Naive thymus-derived CD4-positive, alpha-beta T cell (primary cell): Measurements from ENCODE around the gene EXOSC2. TPM values are rescaled to one million over a fixed set of nuclear protein-coding genes. Genes with fewer than 3 reads are reported as not detected.
A peak's percentile ranks its signal among the peaks of the same experiment; 100 is the strongest.

Source experiments
- ATAC-seq: fragments of 150-1000 bp; cut with Tn5 transposase; 2 replicates; pipeline ENCODE4 v1.10.0; 2021; ENCODE audit warnings: mild to moderate bottlenecking, moderate library complexity
- CTCF ChIA-PET: fragments of 350-600 bp; sonication (Branson Sonifier 250); formaldehyde crosslinking; loops from one replicate; lab custom pipeline; 2021; ENCODE audit warnings: antibody characterized with exemption; lab: Charles Lee
- POLR2A ChIA-PET: fragments of 350-600 bp; sonication (Branson Sonifier 250); formaldehyde crosslinking; loops from one replicate; lab custom pipeline; 2021; ENCODE audit warnings: antibody characterized with exemption, inconsistent platforms; lab: Charles Lee
- DNase-seq, 9 donors: peaks; one replicate each; pipeline versions ENCODE4 v3.0.0 to v3.0.0-alpha.2; 2020 to 2022; ENCODE audit warnings: mixed read lengths in 1 of 9
- H3K27ac ChIP-seq: one replicate; pipeline ENCODE4 v1.7.0; 2013; ENCODE audit warnings: mild to moderate bottlenecking, low read depth, low read length, moderate library complexity
- H3K27me3 ChIP-seq, 2 donors: one replicate each; pipeline ENCODE4 v1.7.0; 2013; ENCODE audit warnings: low read length in 2 of 2, mild to moderate bottlenecking in 2 of 2, moderate library complexity in 2 of 2; ENCODE audit not compliant: control insufficient read depth in 2 of 2, insufficient read depth in 2 of 2
- H3K36me3 ChIP-seq, 3 experiments: 1 replicate in 2 of 3; 2 replicates in 1 of 3; pipeline ENCODE4 v1.7.0; 2013; ENCODE audit warnings: low read length in 3 of 3, mild to moderate bottlenecking in 3 of 3, moderate library complexity in 1 of 3; ENCODE audit not compliant: insufficient read depth in 3 of 3, control insufficient read depth in 2 of 3
- H3K4me1 ChIP-seq, 2 donors: one replicate each; pipeline ENCODE4 v1.7.0; 2013; ENCODE audit warnings: low read length in 2 of 2, mild to moderate bottlenecking in 2 of 2, moderate library complexity in 1 of 2; ENCODE audit not compliant: control insufficient read depth in 2 of 2, insufficient read depth in 2 of 2
- H3K4me3 ChIP-seq: 2 replicates; pipeline ENCODE4 v1.7.0; 2013; ENCODE audit warnings: mild to moderate bottlenecking, low read length
- H3K9me3 ChIP-seq, 3 experiments: 1 replicate in 2 of 3; 2 replicates in 1 of 3; pipeline ENCODE4 v1.7.0; 2013; ENCODE audit warnings: low read length in 3 of 3; ENCODE audit not compliant: control insufficient read depth in 2 of 3
- H3K27ac Mint-ChIP-seq, 9 donors: one replicate each; pipeline ENCODE4 v1.8.0; 2020 to 2022; ENCODE audit warnings: mixed read lengths in 9 of 9, mild to moderate bottlenecking in 8 of 9, moderate library complexity in 5 of 9, inconsistent platforms in 2 of 9
- H3K27me3 Mint-ChIP-seq, 5 donors: one replicate each; pipeline ENCODE4 v1.8.0; 2021 to 2022; ENCODE audit warnings: mixed read lengths in 5 of 5, mild to moderate bottlenecking in 1 of 5
- H3K36me3 Mint-ChIP-seq, 5 donors: one replicate each; pipeline ENCODE4 v1.8.0; 2020 to 2022; ENCODE audit warnings: mixed read lengths in 5 of 5, mild to moderate bottlenecking in 3 of 5, inconsistent platforms in 1 of 5
- H3K4me1 Mint-ChIP-seq, 7 donors: one replicate each; pipeline ENCODE4 v1.8.0; 2020 to 2022; ENCODE audit warnings: mixed read lengths in 7 of 7, mild to moderate bottlenecking in 3 of 7, inconsistent platforms in 1 of 7
- H3K4me3 Mint-ChIP-seq, 10 donors: one replicate each; pipeline ENCODE4 v1.8.0; 2020 to 2022; ENCODE audit warnings: mild to moderate bottlenecking in 10 of 10, mixed read lengths in 10 of 10, moderate library complexity in 6 of 10, inconsistent platforms in 2 of 10
- H3K9me3 Mint-ChIP-seq, 11 donors: one replicate each; pipeline ENCODE4 v1.8.0; 2020 to 2022; ENCODE audit warnings: mixed read lengths in 11 of 11, mild to moderate bottlenecking in 4 of 11, inconsistent platforms in 1 of 11, moderate library complexity in 1 of 11
- intact Hi-C, 2 donors: fragments of 100-400 bp; cut with micrococcal nuclease; formaldehyde crosslinking; loops; one replicate each; pipeline ENCODE4 v1.15.1; 2023
- polyA plus RNA-seq, 2 donors: library from polyadenylated mRNA; unstranded; fragments of 300-500 nt; fragmentation: Illumina TruSeq; gene quantifications; one replicate each; pipeline ENCODE4 v1.2.3, GENCODE V29; 2021
- total RNA-seq, 6 experiments: library from RNA in 5 of 6; stranded (reverse) in 5 of 6; gene quantifications; 1 replicate in 5 of 6; 2 replicates in 1 of 6; pipeline ENCODE4 v1.2.3 and lab custom pipeline; 2021 to 2026

The EXOSC2 gene
- total and polyA plus RNA-seq, 7 experiments from 2014 or later = 31.4 to 60.7 (median 57.3) TPM

DNA sequence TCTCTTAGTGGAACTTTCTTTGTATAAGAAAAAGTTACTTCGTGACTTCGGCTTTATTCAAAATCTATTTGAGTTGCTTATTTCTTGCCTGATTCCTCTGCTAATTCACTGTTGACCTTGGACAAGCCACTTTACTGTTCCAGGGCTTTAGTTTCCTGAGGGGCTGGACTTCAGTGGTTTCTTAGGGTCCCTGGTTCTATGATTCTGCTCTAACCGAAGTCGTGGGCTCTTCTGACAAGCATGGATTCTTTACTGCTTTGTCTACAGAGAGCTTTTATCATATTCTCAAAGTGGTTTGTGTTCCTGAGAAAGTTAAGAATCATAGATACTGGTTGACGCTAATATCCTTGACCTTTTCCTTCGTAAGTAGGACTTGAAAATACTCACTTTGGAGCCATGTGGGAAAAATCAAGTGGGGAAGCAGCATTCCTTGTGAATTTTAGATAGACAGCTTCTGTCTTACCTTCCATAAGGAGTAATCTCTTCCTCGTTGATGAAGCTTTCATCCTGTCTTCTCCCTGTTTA is 21.1 kb downstream of the EXOSC2 start:
- DNase-seq (no peak), ATAC-seq (no peak)
- Mint-ChIP-seq H3K4me1 (peaks cover 30 to 57% (median 38%) of the 10 kb centered on the region in 7 donors), H3K36me3 (peaks cover 0 to 7% (median 0%) of the 10 kb centered on the region in 5 donors), H3K9me3 (no peaks in the 10 kb centered on the region), H3K27ac (peak overlapping the region in 6 of 9 donors; percentile 22 to 95 (median 58)), H3K4me3 (peak overlapping the region; percentile 90 to 99 (median 94)), H3K27me3 (no peaks in the 10 kb centered on the region)
- Histone ChIP-seq H3K27ac (peak overlapping the region; percentile 6), H3K4me3 (no peak overlapping the region), H3K9me3 (no peaks in the 10 kb centered on the region), H3K4me1 (peaks cover 22 to 31% of the 10 kb centered on the region in 2 donors), H3K27me3 (no peaks in the 10 kb centered on the region), H3K36me3 (peaks cover 0 to 7% (median 0%) of the 10 kb centered on the region in 3 experiments)
- CTCF ChIA-PET = no interaction called here
- intact Hi-C loops = loop anchor here (10.0 kb wide), 2 partner anchors 120 to 1690 kb away; partner anchors contain the start of genes ABL1 (in 2 of the 2) and TTF1 (in 1 of the 2)
- POLR2A ChIA-PET = interaction anchor here (0.6 to 1.0 kb wide), 2 partner anchors 21 to 44 kb away, joined by 3 to 6 read pairs; partner anchors contain the start of gene EXOSC2

DNA sequence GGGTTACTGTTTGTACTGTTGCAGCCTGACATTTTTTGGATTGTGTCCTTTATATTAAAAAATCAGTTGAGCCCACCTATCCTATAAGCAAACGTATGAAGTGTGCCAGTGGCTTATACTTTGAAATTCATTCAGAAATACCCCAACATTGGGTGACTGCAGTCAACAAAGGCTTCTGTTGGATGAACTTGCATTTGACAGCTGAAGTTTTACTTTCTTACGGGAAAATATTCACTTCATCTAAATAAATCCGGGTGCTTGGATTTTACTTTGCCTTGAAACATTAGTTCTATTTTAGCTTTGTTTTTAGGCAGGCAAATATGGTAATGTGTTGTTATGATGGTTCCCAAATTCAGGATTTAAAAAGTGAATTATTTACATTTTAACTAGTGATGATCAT is 21.7 kb downstream of the EXOSC2 start:
- Histone ChIP-seq H3K4me3 (no peak overlapping the region), H3K4me1 (peaks cover 22 to 31% of the 10 kb centered on the region in 2 donors), H3K27me3 (no peaks in the 10 kb centered on the region), H3K27ac (no peak overlapping the region), H3K9me3 (no peaks in the 10 kb centered on the region), H3K36me3 (peaks cover 0 to 7% (median 0%) of the 10 kb centered on the region in 3 experiments)
- CTCF ChIA-PET = no interaction called here
- H3K4me1 Mint-ChIP-seq = peaks cover 34 to 63% (median 41%) of the 10 kb centered on the region in 7 donors
- H3K9me3 Mint-ChIP-seq = no peaks in the 10 kb centered on the region
- peak overlapping the region; percentile 90 to 99 (median 94) for H3K4me3 Mint-ChIP-seq
- ATAC-seq (no peak), DNase-seq (no peak)
- H3K27ac Mint-ChIP-seq = peak overlapping the region in 1 of 9 donors; percentile 44
- H3K36me3 Mint-ChIP-seq = peaks cover 0 to 11% (median 0%) of the 10 kb centered on the region in 5 donors
- intact Hi-C loops = loop anchor here (10.0 kb wide), 2 partner anchors 120 to 1690 kb away; partner anchors contain the start of genes ABL1 (in 2 of the 2) and TTF1 (in 1 of the 2)
- POLR2A ChIA-PET = interaction anchor here (0.7 to 1.0 kb wide), 2 partner anchors 16 to 22 kb away, joined by 4 to 6 read pairs; partner anchors contain the start of gene EXOSC2
- no peaks in the 10 kb centered on the region for H3K27me3 Mint-ChIP-seq

DNA sequence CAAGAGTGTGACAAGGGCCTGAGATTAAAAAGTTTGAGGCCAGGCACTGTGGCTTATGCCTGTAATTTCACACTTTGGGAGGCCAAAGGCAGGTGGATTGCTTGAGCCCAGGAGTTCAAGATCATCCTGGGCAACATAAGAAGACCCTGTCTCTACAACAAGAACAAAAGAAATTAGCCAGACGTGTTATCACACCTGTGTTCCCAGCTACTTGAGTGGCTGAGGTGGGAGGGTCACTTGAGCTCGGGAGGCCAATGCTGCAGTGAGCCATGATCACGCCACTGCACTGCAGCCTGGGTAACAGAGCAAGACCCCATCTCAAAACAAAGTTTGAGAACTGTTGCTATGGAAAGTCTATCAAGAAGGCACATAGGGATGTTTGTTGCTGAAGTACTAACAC is 25.0 kb downstream of the EXOSC2 start:
- peaks cover 21 to 24% of the 10 kb centered on the region in 2 donors for H3K4me1 ChIP-seq
- Mint-ChIP-seq H3K4me3 (no peak overlapping the region), H3K36me3 (peaks cover 0 to 27% (median 2%) of the 10 kb centered on the region in 5 donors), H3K27me3 (no peaks in the 10 kb centered on the region), H3K9me3 (no peaks in the 10 kb centered on the region), H3K27ac (peak overlapping the region in 3 of 9 donors; percentile 4 to 60 (median 31)), H3K4me1 (peaks cover 31 to 68% (median 48%) of the 10 kb centered on the region in 7 donors)
- CTCF ChIA-PET = no interaction called here
- H3K4me3 ChIP-seq = no peak overlapping the region
- POLR2A ChIA-PET = no interaction called here
- no peaks in the 10 kb centered on the region for H3K27me3 ChIP-seq
- intact Hi-C loops = loop anchor here (10.0 kb wide), 2 partner anchors 116 to 1686 kb away; partner anchors contain the start of genes ABL1 (in 2 of the 2) and TTF1 (in 1 of the 2)
- ATAC-seq (no peak), DNase-seq (no peak)
- no peaks in the 10 kb centered on the region for H3K9me3 ChIP-seq
- H3K36me3 ChIP-seq = no peaks in the 10 kb centered on the region
- H3K27ac ChIP-seq = no peak overlapping the region

DNA sequence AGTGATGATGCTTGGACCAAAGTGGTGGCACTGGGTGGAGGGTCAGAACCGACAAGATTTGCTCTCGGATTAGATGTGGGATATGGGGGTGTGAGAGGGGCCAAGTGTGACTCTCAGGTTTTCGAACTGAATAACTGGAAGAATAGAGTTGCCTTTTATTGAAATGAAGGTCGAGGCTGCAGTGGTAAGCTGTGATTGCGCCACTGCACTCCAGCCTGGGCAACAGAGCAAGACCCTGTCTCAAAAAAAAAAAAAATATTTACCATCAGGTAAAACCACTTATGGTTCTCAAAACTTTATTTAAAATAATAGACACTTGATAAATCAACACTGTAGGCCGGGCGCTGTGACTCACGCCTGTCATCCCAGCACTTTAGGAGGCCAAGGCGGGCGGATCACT is 27.2 kb downstream of the EXOSC2 start:
- H3K27ac Mint-ChIP-seq = peak overlapping the region in 2 of 9 donors; percentile 58 to 71
- ATAC-seq = no peak
- ChIA-PET POLR2A (no interaction called here), CTCF (no interaction called here)
- no peaks in the 10 kb centered on the region for H3K9me3 Mint-ChIP-seq
- H3K36me3 Mint-ChIP-seq = peaks cover 0 to 28% (median 0%) of the 10 kb centered on the region in 5 donors
- H3K9me3 ChIP-seq = no peaks in the 10 kb centered on the region
- no peaks in the 10 kb centered on the region for H3K36me3 ChIP-seq
- intact Hi-C loops = no loop called here
- H3K27me3 ChIP-seq = no peaks in the 10 kb centered on the region
- no peaks in the 10 kb centered on the region for H3K27me3 Mint-ChIP-seq
- no peak for DNase-seq
- peaks cover 1 to 4% of the 10 kb centered on the region in 2 donors for H3K4me1 ChIP-seq
- H3K27ac ChIP-seq = no peak overlapping the region
- H3K4me3 ChIP-seq = no peak overlapping the region
- peaks cover 12 to 52% (median 27%) of the 10 kb centered on the region in 7 donors for H3K4me1 Mint-ChIP-seq
- H3K4me3 Mint-ChIP-seq = no peak overlapping the region

DNA sequence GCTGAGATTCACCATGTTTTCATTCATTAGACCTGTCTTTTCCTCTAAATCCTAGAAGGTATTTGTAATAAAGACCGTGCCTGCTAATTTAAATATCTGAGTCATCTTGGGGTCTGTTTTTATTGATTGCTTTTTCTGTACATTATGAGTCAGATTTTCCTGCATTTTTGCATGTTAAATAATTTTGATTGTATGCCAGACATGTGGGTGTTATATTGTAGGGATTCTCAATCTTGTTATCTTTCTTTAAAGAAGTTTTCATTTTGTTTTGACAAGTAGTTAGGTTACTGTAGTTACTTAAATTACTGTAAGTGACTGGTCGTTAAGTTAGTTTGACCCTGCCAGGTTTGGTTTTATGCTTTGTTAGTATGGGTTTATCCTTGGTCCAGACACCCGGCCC is 35.1 kb downstream of the EXOSC2 start:
- H3K36me3 ChIP-seq = no peaks in the 10 kb centered on the region

DNA sequence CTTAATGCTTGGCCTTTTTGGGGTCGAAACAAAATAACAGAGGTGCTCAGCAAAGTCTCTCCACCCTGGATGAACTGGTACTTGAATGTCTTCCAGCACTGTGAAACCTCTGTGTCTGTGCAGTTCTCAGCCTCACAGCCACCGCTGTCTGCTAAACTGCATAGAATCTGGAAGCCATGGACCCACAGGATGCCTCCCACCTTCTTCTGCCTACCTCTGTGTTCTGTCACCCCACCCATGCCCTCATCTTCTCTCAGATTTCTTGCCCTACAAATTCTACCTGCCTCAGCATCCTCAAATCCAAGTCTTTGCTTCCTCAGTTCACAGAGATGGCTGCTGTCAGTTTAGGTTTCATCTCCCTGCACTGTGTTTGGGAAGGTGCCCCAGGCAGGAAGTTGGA is 35.6 kb downstream of the EXOSC2 start:
- Mint-ChIP-seq H3K4me3 (no peak overlapping the region), H3K27ac (peak overlapping the region in 1 of 9 donors; percentile 74), H3K4me1 (peaks cover 8 to 40% (median 29%) of the 10 kb centered on the region in 7 donors), H3K9me3 (peaks cover 0 to 3% (median 0%) of the 10 kb centered on the region in 11 donors), H3K27me3 (no peaks in the 10 kb centered on the region), H3K36me3 (peaks cover 0 to 9% (median 4%) of the 10 kb centered on the region in 5 donors)
- no peak for ATAC-seq
- Histone ChIP-seq H3K4me1 (no peaks in the 10 kb centered on the region), H3K36me3 (no peaks in the 10 kb centered on the region), H3K4me3 (no peak overlapping the region), H3K9me3 (no peaks in the 10 kb centered on the region), H3K27ac (no peak overlapping the region), H3K27me3 (no peaks in the 10 kb centered on the region)
- no peak for DNase-seq
- ChIA-PET CTCF (interaction anchor here (0.7 kb wide), 1 partner anchor 21 kb away, joined by 3 read pairs; no protein-coding TSS in a partner anchor), POLR2A (no interaction called here)
- intact Hi-C loops = no loop called here

More for the DNA sequence above, 35.1 kb downstream of the EXOSC2 start:
- Mint-ChIP-seq H3K4me3 (no peak overlapping the region), H3K36me3 (peaks cover 0 to 9% (median 4%) of the 10 kb centered on the region in 5 donors), H3K27me3 (no peaks in the 10 kb centered on the region), H3K9me3 (peaks cover 0 to 3% (median 0%) of the 10 kb centered on the region in 11 donors), H3K4me1 (peaks cover 6 to 38% (median 27%) of the 10 kb centered on the region in 7 donors), H3K27ac (peak overlapping the region in 2 of 9 donors; percentile 34 to 35)
- CTCF ChIA-PET = interaction anchor here (0.6 kb wide), 1 partner anchor 135 kb away, joined by 3 read pairs; no protein-coding TSS in a partner anchor
- DNase-seq (no peak), ATAC-seq (no peak)
- H3K9me3 ChIP-seq = no peaks in the 10 kb centered on the region
- H3K4me1 ChIP-seq = no peaks in the 10 kb centered on the region
- H3K4me3 ChIP-seq = no peak overlapping the region
- POLR2A ChIA-PET = no interaction called here
- intact Hi-C loops = no loop called here
- no peaks in the 10 kb centered on the region for H3K27me3 ChIP-seq
- H3K27ac ChIP-seq = no peak overlapping the region
